Measurements from ENCODE around the gene EN2. TPM values are rescaled to one million over a fixed set of nuclear protein-coding genes. Genes with fewer than 3 reads are reported as not detected.

The EN2 gene
- total and polyA plus RNA-seq, 2 of the 13 experiments (the other 11 are each of a cell fraction or from before 2014, with no cell fraction given) = not detected

DNA sequence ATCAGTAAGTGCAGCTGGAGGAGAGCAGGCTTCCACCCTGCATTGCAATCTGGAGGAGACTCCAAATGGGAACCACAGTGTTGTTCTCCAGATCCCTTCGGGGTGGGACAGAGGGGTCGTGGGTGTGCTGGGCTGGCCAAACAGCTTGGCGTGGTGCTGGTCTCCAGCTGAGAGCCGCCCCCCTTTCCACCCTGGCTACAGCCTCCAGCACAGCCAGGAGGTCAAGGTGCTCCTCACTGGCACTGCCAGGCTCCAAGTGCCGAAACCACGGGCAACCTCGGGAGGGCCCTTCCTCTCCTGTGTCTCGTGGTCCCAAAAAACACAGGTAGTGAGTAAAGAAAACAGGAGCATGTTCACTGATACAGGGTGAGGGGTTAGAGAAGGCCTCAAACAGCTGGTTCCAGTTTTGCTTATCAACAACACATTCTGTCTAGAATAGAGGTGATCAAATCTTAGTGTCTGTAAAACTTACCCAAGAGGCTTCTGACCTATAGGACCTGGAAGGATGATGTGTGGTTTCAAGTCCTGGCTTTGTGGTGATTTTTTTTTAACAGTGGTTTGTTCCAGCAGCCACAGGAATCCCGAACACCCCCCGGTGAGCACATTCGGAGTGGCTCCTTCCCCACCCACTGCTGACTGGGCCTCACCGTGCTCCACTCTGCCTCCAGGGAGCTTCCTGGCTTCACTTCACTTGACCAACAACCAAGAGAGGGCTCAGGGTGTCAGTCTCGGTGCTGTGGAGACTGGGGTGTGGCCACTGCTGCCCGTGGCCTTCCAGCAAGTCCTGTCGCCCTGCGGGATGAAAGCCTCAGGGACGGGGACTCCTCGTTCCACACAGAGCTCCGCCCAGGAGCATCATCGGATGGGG is 31.2 kb upstream of the EN2 start:
- Histone ChIP-seq H3K9me3 (ENCODE audit: low read length) (no peaks in the 10 kb centered on the region), H3K9ac (ENCODE audit: insufficient read depth, low read depth, low read length) (no peak overlapping the region), H4K20me1 (ENCODE audit: insufficient read depth, low read length) (no peaks in the 10 kb centered on the region), H2AFZ (ENCODE audit: low read length) (no peak overlapping the region), H3K27me3 (ENCODE audit: control insufficient read depth in 1 of 2, insufficient read depth in 2 of 2, low read length in 2 of 2) (peaks cover 23 to 93% of the 10 kb centered on the region in 2 experiments), H3K36me3 (replicated peaks in 1 of 2; ENCODE audit: control insufficient read depth in 1 of 2, insufficient read depth in 2 of 2, low read length in 2 of 2) (no peaks in the 10 kb centered on the region), H3K79me2 (ENCODE audit: insufficient read depth, low read length) (no peaks in the 10 kb centered on the region), H3K4me1 (ENCODE audit: insufficient read depth, low read length) (no peaks in the 10 kb centered on the region), H3K4me3 (replicated peaks in 1 of 3; ENCODE audit: insufficient read depth in 1 of 3, low read depth in 2 of 3, low read length in 3 of 3) (no peak overlapping the region), H3K4me2 (ENCODE audit: low read depth, low read length) (no peak overlapping the region), H3K27ac (ENCODE audit: extremely low read length, insufficient read depth, low read length) (no peak overlapping the region)
- ATAC-seq (no peak), FAIRE-seq (no peak), DNase-seq (ENCODE audit: low spot score) (no peak)
- no TSS peak for BruUV-seq (replicated peaks)
- in situ Hi-C loops (cut with HindIII; ENCODE audit: extremely low pct_ligation_motif_present, low pct_unique_long_range_greater_than_20kb) = no loop called here
- ChIA-PET POLR2A (no interaction called here), CTCF (ENCODE audit: low intra/inter-chr PET ratio, low total read pairs) (no interaction called here)
- WGBS (ENCODE audit: low lambda C conversion rate) = 25% methylated on average over 14 of the region's 20 CpGs
- intact Hi-C loops (cut with micrococcal nuclease; ENCODE audit: unreplicated experiment) = no loop called here
- TF ChIP-seq CREB1 (IDR thresholded peaks at IDR 0.05) = no peak
- TF ChIP-seq CREB1 (CRISPR knock-in tag; IDR thresholded peaks at IDR 0.05) = no peak
- no peak for TF ChIP-seq ZKSCAN5 (CRISPR knock-in tag; IDR thresholded peaks at IDR 0.05)
- no peak for TF ChIP-seq IRF9 (CRISPR knock-in tag; IDR thresholded peaks at IDR 0.05; ENCODE audit: borderline replicate concordance)
- TF ChIP-seq NAIF1 (CRISPR knock-in tag; IDR thresholded peaks at IDR 0.05; ENCODE audit: borderline replicate concordance) = no peak
- no peak for TF ChIP-seq KAT2B (IDR thresholded peaks at IDR 0.05; ENCODE audit: borderline replicate concordance, low read depth, low read length)
- no peak for TF ChIP-seq ZMAT3 (CRISPR knock-in tag; conservative IDR thresholded peaks at IDR 0.05)
- no peak for TF ChIP-seq ZFP1 (CRISPR knock-in tag; IDR thresholded peaks at IDR 0.05)
- no peak for TF ChIP-seq ZNF549 (CRISPR knock-in tag; IDR thresholded peaks at IDR 0.05)
- TF ChIP-seq ZNF362 (CRISPR knock-in tag; IDR thresholded peaks at IDR 0.05; ENCODE audit: borderline replicate concordance) = no peak
- TF ChIP-seq ZNF761 (CRISPR knock-in tag; conservative IDR thresholded peaks at IDR 0.05) = no peak
- no peak for TF ChIP-seq SOX13 (IDR thresholded peaks at IDR 0.05)
- no peak for TF ChIP-seq SOX13 (CRISPR knock-in tag; conservative IDR thresholded peaks at IDR 0.05 in 1 of 2, IDR thresholded peaks at IDR 0.05 in 1 of 2)
- TF ChIP-seq PHB2 (IDR thresholded peaks at IDR 0.05; ENCODE audit: partially characterized antibody) = no peak
- TF ChIP-seq HMGXB4 (CRISPR knock-in tag; IDR thresholded peaks at IDR 0.05; ENCODE audit: borderline replicate concordance in 1 of 2, low read depth in 1 of 2) = no peak
- TF ChIP-seq IKZF4 (CRISPR knock-in tag; IDR thresholded peaks at IDR 0.05; ENCODE audit: borderline replicate concordance, low read depth, not compliant biosample characterization) = no peak
- TF ChIP-seq ARNT2 (CRISPR knock-in tag; IDR thresholded peaks at IDR 0.05; ENCODE audit: low read depth) = no peak
- no peak for TF ChIP-seq FIP1L1 (IDR thresholded peaks at IDR 0.05; ENCODE audit: borderline replicate concordance, insufficient read depth, low read depth, low read length)
- no peak for TF ChIP-seq ZNF264 (CRISPR knock-in tag; IDR thresholded peaks at IDR 0.05)

All from HepG2 (cell line).